ENCODE results near the gene RIOX2.

GRCh38 chr3:97970156-97970555 lies 2.1 kb downstream of the RIOX2 start:
- TF ChIP-seq CTCF (conservative IDR thresholded peaks at IDR 0.05; ENCODE audit: low read depth, low read length) = no peak
- TF ChIP-seq EZH2 (IDR thresholded peaks at IDR 0.05; ENCODE audit: borderline replicate concordance, low read depth, low read length, poor library complexity, severe bottlenecking) = no peak

Measured in A673 (cell line).